Right forelimb (tissue), 1 donor: ENCODE data around the gene INAVA.
"Not testable (repeated sequence)": the region's sequence is repeated elsewhere in the genome, so short reads cannot be mapped to it uniquely, and the experiment has no call there.

Experiments
- DNase-seq: peaks from one replicate; pipeline ENCODE4 v3.0.0-alpha.2; 2018

INAVA gene

DNA sequence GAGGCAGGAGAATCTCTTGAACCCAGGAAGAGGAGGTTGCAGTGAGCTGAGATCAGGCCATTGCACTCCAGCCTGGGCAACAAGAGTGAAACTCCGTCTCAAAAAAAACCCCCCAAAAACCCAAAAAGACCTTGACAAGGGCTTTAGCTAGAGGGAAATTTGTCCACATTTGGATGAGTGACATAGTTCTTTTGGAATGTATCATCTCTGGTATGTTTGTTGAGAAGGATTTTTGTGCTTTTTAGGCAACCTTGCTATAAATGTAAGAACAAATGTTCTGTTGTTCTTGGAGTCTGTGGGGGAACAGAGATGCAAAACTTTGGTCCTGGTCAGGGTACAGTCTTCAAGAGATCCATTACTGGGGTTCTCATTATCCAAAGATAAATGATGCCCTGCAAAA, 28.9 kb downstream of the INAVA start:
- no peak for DNase-seq

DNA sequence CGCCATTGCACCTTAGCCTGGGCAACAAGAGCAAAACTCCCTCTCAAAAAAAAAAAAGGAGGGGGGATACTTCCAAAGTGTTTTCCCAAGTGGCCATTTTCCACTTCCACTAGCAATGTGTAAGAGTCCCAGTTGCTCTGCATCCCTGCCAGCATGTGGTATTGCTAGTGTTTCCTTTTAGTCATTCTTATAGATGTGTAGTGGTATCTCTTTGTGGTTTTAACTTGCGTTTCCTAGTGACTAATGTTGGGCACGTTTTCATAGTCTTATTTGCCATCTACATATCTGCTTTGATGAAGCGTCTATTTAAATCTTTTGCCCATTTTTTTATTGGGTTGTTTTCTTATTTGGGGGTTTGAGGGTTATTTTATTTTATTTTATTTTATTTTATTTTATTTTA, 31.1 kb downstream of the INAVA start:
- no peak for DNase-seq

DNA sequence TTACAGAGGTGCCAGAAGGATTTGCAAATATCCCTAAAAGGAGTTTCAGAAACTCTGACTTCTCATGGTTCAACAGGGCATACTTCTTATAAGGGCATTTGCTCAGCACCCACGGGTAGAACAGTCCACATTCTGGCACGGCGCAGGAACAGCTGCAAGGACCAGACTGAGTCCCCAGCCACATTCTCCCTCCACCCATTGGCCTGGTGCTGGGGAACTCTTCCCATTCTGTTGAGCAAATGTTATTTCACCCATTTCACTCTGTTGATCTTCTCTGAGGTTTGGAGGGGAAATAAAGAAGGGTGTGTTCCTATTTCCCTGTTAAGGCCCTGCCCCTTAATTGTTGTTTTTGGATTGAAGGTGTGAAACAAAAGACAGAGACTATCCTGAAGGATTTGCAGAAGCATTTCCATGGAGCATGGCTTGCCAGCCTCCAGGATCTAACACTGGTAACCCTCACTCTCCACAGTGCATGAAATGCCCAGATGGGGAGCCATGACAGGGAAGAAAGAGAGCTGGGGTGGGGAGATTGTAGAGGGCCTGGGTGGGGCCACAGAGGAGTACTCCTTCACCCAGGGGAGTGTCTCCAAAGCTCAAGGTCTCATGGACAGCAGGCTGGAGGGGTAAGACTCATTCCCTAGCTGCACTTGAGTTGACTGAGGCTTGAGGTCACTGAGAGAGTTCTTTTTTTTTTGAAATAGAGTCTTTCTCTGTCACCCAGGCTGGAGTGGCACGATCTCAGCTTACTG, 35.0 kb downstream of the INAVA start:
- no peak for DNase-seq

DNA sequence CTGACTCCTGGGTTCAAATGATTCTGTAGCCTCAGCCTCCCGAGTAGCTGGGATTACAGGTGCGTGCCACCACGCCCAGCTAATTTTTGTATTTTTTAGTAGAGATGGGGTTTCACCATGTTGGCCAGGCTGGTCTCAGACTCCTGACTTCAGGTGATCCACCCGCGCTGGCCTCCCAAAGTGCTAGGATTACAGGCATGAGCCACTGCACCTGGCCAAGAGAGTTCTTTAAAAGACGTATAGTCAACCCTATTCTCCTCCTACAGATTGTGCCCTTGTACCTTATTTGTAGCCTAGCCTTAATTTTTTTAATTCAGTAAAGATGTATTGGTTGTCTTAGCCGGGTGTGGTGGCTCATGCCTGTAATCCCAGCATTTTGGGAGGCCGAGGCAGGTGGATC, 35.6 kb downstream of the INAVA start:
- not testable (repeated sequence) for DNase-seq

DNA sequence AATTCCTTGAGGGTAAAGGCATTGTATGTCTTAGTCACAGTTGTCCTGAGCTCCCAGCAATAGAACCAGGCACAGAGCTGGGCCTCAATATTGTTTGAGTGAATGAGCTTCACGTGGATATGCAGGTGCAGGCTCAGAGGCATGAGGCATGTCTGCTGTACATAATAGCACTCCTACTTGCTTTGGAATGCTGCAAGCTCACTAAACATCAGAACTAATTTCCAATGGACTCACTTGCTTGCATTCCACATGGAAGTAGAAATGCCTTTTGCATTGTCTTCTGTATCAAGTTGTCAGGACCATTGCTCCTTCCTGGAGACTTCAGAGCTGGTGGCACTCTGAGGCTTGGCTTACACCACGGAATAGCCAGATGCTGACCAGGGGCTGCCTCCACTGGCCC, 37.1 kb downstream of the INAVA start:
- DNase-seq = no peak

DNA sequence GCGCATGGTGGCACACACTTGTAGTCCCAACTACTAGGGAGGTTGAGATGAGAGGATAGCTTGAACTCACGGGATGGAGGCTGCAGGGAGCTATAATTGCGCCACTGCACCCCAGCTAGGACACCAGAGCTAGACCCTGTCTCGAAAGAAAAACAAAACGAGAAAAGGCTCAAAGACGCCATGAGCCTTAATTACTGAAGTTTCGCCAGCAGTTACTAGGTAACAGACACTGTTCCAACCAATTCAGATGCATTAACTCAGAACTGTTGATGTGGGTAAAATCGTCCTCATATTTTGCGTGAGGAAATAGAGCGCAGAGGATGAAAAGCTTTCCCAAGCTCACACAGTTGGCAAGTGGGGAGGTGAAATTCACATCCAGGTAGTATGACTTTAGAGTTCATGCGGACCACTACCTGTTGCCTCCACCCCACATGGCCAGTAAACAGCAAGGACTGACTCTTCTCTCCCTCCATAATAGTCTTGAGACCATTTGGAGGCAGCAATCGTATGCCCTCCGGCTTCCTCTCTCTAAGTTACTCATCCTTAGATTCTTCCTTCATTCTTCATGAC, 40.1 kb downstream of the INAVA start:
- DNase-seq = no peak

DNA sequence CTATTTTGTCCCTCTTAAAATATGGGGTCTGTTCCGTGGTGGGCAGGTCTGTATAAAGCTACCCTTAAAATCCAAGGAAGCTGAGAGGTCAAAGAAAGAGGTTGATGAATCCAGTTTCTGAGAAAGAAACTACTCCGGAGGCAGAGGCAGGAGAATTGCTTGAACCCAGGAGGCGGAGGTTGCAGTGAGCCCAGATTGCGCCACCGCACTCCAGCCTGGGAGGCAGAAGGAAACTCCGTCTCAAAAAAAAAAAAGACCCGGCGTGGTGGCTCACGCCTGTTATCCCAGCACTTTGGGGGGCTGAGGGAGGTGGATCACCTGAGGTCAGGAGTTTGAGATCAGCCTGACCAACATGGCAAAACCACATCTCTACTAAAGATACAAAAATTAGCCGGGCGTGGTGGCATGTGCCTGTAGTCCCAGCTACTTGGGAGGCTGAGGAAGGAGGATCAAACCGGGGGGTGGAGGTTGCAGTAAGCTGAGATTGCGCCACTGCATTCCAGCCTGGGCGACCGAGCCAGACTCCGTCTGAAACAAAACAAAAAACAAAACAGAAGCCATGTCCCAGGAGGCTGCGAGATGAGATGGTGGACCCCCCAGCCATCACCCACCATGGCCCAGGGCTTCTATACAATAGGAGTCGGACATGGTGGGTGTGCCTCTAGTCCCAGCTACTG, 40.7 kb downstream of the INAVA start:
- DNase-seq = not testable (repeated sequence)

DNA sequence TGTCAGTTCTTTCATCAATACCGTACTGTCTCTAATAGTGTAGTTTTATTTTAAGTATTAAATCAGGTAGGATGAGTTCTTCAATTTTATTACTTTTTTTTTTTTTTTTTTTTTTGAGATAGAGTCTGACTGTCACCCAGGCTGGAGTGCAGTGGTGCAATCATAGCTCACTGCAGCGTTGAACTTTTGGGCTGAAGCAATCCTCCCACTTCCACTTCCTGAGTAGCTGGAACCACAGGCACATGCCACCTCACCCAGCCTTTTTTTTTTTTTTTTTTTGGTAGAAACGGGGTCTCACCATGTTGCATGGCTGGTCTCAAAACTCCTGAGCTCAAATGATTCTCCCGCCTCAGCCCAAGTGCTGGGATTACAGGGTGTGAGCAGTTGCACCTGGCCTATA, 44.3 kb downstream of the INAVA start:
- no peak for DNase-seq

DNA sequence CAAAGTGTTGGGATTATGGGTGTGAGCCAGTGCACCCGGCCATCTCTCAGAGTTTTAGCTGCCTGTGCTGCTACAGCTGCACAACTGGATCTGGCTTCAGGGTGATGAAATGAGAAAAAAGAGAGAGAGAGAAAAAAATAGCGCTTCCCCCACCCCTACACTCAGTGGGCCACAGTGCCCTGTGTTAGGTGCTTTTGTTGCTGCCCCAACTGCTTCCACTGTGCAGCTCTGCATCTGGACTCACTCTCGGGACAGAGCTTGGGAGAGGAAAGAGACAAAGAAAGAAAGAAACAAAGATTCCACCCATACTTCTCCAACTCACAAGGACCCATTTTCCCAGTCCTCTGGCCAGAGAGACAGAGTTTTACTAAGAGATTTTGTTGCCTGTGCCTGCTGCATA, 50.4 kb downstream of the INAVA start:
- no peak for DNase-seq

DNA sequence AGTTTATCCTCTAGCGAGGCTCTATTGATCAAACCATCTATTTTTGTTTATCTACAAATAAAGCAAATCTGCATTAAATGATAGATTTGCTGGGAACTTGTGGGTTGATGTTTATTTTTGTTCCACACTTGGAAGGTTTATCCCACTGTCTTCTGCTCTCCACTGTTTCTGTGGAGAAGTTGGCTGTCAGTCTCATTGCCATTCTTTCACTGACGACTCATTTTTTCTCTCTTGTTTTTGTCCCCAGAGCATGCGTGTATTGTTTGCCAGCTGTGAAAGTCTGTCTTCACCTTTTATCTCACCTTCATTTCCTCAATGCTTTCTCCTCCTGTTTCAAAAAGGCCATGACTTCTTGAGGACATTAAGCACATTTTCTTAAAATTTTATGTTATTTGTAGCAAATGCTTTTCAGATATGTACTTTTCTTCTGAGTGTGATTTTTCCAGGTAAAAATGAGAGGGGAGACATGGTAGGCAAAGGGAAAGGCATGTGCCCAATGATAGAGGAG, 52.4 kb downstream of the INAVA start:
- no peak for DNase-seq

DNA sequence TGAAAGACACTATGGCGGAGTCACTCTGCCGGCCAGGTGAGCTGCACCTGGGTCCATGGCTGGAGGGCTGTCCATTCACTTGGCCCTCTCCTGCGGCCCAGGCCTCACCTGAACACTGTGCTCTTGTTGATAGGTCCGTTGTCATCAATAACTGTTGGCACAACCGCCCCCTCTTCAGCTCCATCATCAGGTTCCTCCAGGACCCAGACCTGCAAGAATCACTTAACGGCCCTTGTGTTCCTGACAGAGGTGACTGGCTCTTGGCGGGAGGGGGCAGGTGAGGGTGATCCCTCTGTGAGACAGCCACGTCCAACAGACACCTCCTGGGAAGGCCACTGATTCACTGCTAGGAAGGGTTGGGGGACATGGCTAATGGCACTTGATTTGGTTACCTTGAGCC, 54.9 kb downstream of the INAVA start:
- no peak for DNase-seq

DNA sequence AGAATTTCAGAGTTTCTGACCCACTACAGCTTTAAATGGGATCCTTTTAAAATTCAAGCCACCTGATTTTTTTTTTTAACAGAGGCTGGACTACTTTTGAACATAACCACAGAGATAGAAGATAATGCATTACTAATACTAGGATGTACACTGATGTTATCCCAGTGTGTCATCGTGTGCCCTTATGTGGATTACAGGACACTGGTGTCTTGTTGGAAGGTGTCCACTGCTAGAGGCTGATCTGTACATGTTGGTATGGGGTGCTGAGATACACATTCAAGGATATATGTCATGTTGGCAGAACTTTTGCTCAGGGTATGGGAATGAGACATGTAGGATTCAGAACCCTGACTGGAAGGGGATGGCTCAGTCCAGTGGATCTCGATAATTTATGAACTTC, 56.3 kb downstream of the INAVA start:
- no peak for DNase-seq

DNA sequence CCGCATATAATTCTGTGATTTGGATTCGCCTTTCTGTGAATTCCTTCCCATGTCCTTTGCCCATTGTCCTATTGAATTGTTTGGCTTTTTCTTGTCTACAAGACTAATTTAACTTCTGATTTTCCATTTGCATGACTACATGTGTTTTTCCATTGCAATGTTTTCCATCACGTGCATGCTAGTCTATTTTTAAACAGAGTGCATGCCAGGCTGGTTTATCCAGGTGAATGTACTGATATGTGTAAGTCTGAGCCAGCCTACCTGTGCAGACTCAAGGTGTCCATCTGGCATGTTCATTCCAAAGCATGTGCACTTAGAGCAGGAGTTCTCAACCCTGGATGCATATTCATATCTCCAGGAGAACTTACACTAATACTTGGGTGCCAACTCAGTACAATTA, 59.7 kb downstream of the INAVA start:
- no peak for DNase-seq

DNA sequence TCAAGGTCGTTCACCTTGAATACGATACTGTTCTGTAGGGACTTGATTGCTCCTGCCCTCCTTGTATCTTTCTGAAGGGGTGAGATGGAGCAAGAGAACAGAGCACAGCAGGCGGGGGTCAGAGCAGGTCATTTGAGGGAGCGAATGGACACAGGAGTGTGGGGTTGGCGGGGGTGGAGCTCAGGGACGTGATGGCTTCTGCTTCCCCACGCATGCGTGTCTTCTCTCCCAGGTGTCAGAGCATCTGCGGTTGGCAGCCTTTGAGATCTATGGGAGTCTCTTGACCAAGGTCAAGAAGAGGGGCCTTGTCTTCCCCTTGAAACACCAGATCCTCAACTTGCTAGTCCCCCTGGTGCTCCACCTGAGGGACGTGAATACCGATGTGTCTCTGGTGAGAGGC, 63.9 kb downstream of the INAVA start:
- no peak for DNase-seq

DNA sequence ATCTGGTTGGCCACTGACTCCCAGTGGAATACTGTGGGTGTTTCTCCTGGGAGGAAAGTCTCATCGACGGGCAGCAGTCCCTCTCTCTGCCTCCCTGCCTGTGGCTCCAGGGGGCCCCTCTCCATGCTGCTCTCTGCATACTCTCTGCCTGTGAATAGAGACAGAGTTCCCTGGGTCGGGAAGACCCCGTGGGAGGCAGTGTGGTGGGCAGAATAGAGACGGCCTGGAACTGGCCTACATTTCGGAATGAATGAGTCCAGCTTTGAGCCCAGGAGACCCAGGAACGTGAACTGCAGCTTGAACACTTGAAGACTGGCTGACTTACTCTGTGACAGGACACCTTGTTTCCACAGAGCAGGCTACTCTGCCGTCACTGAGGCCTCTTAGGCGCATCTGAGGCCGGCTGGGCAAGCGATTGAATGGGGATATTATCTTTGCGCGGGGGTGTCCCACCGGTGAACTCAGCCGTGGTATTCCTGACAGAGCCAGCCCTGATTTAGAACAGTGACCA, 64.8 kb downstream of the INAVA start:
- DNase-seq = no peak

DNA sequence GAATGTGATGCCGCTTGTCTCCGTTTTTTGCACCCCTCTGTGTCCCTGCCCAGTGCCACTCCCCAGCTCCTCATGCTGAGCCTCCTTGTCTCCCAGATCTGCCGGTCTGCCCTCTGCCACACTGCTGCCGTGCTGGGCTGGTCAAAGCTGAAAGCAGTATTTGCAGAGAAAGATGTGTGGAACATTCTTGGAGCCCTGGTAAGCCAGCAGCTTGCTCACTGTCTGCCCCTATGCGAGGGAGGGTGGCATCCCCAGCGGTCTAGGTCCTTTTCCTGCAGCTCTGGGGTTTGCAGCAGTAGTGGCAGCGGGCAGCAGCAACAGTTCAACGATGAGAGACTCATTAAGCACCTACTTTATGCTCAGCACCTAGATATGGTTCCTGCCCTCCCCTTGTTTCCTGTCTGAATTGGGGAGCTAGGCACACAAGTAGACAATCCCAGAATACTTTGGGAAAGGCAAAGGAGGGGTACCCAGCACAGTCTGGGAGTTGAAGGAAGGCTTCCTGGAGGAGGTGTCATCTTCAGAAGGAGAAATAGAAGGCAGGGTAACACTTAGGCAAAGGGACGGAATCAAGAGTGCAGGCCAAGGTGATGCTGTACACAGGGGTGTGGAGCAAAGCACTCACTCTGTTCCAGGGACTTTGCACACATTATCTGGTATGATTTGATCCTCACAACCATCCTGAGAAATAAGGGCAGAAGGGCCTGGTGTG, 65.7 kb downstream of the INAVA start:
- DNase-seq = no peak

DNA sequence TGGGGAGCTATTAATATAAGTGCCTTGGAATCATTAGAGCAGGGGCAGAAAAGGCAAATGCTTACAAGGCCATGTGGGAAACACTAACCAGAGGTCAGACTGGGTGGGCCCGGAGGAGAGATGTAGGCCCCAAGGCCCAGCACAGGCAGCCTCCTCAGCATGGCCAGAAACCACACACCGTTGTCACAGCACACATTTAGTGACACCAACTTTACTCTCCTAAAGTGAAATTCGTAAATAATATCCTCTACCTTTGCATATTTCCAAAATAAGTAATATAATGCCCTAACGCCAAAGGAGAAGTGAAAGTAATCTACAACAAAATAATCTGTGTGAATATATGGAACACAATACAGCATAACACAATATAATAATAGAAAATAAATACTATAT, 66.2 kb downstream of the INAVA start:
- DNase-seq = no peak

DNA sequence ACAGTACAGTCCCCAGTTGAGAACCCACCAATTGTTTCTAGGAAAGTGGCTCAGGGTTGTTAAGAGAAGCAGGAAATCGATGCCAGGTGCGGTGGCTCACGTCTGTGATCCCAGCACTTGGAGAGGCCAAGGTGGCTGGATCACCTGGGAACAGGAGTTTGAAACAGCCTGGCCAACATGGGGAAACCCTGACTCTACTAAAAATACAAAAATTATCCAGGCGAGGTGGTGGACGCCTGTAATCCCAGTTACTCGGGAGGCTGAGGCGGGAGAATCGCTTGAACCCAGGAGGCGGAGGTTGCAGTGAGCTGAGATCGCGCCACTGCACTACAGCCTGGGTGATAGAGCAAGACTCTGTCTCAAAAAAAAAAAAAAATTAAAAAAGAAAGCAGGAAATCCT, 67.5 kb downstream of the INAVA start:
- DNase-seq = not testable (repeated sequence)

DNA sequence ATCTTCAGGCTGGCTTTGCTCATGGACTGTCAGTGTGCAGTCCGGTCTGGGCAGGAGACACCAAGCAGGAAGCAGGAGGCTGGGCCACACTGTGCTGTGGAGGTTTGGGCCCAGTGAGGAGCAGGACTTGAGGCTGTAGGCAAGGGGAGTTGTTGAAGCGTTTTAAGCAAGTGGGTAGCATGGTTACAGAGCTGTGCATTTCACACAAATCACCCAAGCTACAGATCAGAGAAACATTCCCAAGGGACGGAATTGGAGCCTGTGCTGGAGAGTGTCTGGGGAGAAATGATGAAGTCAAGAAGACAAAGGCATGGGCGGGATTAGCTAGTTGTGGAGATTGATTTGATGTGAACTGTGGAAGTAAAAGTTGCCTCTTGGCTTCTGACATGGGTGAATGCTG, 67.9 kb downstream of the INAVA start:
- DNase-seq = no peak

DNA sequence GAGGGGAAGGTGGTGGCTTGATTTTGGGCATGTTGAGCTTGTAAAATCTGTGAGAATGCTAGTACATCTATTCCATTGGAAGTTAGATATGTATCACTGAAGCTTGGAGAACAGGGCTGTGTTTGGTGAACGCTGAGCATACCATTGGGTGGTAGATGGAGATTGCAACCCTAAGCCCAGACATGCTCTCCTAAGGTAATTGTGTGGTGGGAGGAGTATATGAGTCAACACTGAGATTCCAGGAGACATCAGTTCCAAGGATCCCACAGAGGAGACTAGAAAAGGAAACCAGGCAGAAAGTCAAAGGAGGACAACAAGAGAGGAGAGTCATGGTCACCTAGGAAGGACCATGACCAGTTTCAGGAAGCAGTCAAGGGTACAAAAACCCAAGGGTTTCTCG, 68.4 kb downstream of the INAVA start:
- DNase-seq = no peak

DNA sequence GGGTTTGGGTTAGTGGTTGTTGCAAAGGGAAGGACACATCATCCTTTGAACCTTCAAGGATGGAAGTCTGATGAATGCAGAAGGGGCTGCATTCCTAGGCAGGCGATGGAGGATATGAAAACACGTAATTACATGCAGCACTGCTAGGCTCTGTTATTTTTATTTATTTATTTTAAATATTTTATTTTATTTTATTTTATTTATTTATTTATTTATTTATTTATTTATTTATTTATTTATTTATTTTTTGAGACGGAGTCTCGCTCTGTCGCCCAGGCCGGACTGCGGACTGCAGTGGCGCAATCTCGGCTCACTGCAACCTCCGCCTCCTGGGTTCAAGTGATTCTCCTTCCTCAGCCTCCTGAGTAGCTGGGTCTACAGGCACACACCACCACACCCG, 69.2 kb downstream of the INAVA start:
- DNase-seq = not testable (repeated sequence)
